GM23248 (cell line): ENCODE results near the gene ZFPM1. TPM values are rescaled to one million over a fixed set of nuclear protein-coding genes. Genes with fewer than 3 reads are reported as not detected.

ENCODE experiments used
- DNase-seq: peaks from one replicate; pipeline ENCODE4 v3.0.0-alpha.2; 2015
- H2AFZ ChIP-seq: fragments of 200-600 bp; sonication (generic); 2 replicates; pipeline ENCODE4 v1.6.1; 2016; ENCODE audit warnings: antibody characterized with exemption
- H3F3A ChIP-seq: fragments of 200-600 bp; sonication (generic); 2 replicates; pipeline ENCODE4 v1.6.1; 2016; ENCODE audit warnings: mild to moderate bottlenecking, antibody characterized with exemption, mixed run types; ENCODE audit not compliant: insufficient read depth
- H3K27ac ChIP-seq: fragments of 200-600 bp; sonication (generic); 2 replicates; pipeline ENCODE4 v1.5.1; 2016; ENCODE audit warnings: mild to moderate bottlenecking
- H3K27me3 ChIP-seq: fragments of 200-600 bp; sonication (generic); replicated peaks from 2 replicates; pipeline ENCODE4 v1.6.1; 2016; ENCODE audit warnings: mild to moderate bottlenecking; ENCODE audit not compliant: insufficient read depth
- H3K36me3 ChIP-seq: fragments of 200-600 bp; sonication (generic); 2 replicates; pipeline ENCODE4 v1.6.1; 2016; ENCODE audit warnings: low read depth, mild to moderate bottlenecking
- H3K4me1 ChIP-seq: fragments of 200-600 bp; sonication (generic); 2 replicates; pipeline ENCODE4 v1.6.1; 2016; ENCODE audit warnings: mild to moderate bottlenecking; ENCODE audit not compliant: insufficient read depth
- H3K4me2 ChIP-seq: fragments of 200-600 bp; sonication (generic); one replicate; pipeline ENCODE4 v1.6.1; 2016; ENCODE audit warnings: mild to moderate bottlenecking; ENCODE audit not compliant: unreplicated experiment
- H3K4me3 ChIP-seq: fragments of 200-600 bp; sonication (generic); 2 replicates; pipeline ENCODE4 v1.5.1; 2016; ENCODE audit warnings: mild to moderate bottlenecking
- H3K79me2 ChIP-seq: fragments of 200-600 bp; sonication (generic); 2 replicates; pipeline ENCODE4 v1.6.1; 2016; ENCODE audit warnings: mild to moderate bottlenecking; ENCODE audit not compliant: insufficient read depth
- H3K9ac ChIP-seq: fragments of 200-600 bp; sonication (generic); 2 replicates; pipeline ENCODE4 v1.6.1; 2016; ENCODE audit warnings: mild to moderate bottlenecking
- H3K9me2 ChIP-seq: fragments of 200-600 bp; sonication (generic); 2 replicates; pipeline ENCODE4 v1.6.1; 2016; ENCODE audit warnings: mixed run types, mild to moderate bottlenecking, moderate library complexity; ENCODE audit not compliant: insufficient read depth
- H3K9me3 ChIP-seq: fragments of 200-600 bp; sonication (generic); one replicate; pipeline ENCODE4 v1.6.1; 2017; ENCODE audit warnings: low read depth
- H4K20me1 ChIP-seq: fragments of 200-600 bp; sonication (generic); 2 replicates; pipeline ENCODE4 v1.6.0; 2016; ENCODE audit not compliant: insufficient read depth
- EZH2 ChIP-seq: fragments of 200-600 bp; sonication (generic); IDR thresholded peaks from 2 replicates; pipeline ENCODE4 v1.6.1; 2018; ENCODE audit warnings: antibody characterized with exemption, mild to moderate bottlenecking; ENCODE audit not compliant: insufficient read depth, poor library complexity, severe bottlenecking
- EZH2phosphoT487 ChIP-seq: fragments of 200-600 bp; sonication (generic); IDR thresholded peaks from 2 replicates; pipeline ENCODE4 v1.6.1; 2018; ENCODE audit warnings: antibody characterized with exemption, moderate library complexity, mild to moderate bottlenecking, low read depth; ENCODE audit not compliant: insufficient read depth
- WGBS, 2 experiments: methylation state at CpG; one replicate each; pipeline ENCODE4 v1.1.6; 2015 to 2017; ENCODE audit warnings: low lambda C conversion rate in 2 of 2, low coverage in 1 of 2; ENCODE audit errors: missing lambda C conversion rate in 2 of 2; 5-methylcytosine and 5-hydroxymethylcytosine counted together
- in situ Hi-C: fragments of 300-500 bp; cut with MboI; formaldehyde crosslinking; loops from 2 replicates; pipeline ENCODE4 v1.15.0; 2020
- polyA plus RNA-seq: library from polyadenylated mRNA; unstranded; fragments of >200 nt; fragmentation: Nextera tagmentation; extraction: Ambion mirVana; gene quantifications from 2 replicates; pipeline ENCODE4 v1.2.1, GENCODE V29; 2016
- total RNA-seq: library from RNA; depleted of rRNA; stranded (reverse); fragments of >200 nt; shearing (Covaris generic); gene quantifications from 2 replicates; pipeline ENCODE4 v1.2.3, GENCODE V29; 2014

The ZFPM1 gene
- total and polyA plus RNA-seq, 2 experiments from 2014 or later: 0.06 to 2.4 TPM

- H3K9me3 ChIP-seq: no peaks in the 10 kb centered on the region
- WGBS, 2 experiments: 75 to 79% methylated on average over 28 to 29 of the region's 29 CpGs
- H3K4me1 ChIP-seq: no peaks in the 10 kb centered on the region
- H3K79me2 ChIP-seq: 0 out of 2 replicates have a peak, but pooled peaks cover 14% of the 10 kb centered on the region
- no peak for DNase-seq
- TF ChIP-seq EZH2: no peak
- TF ChIP-seq EZH2phosphoT487: no peak
- no peak overlapping the region for H3K9ac ChIP-seq
- H3F3A ChIP-seq: no peaks in the 10 kb centered on the region
- H3K27me3 ChIP-seq: no peaks in the 10 kb centered on the region
- in situ Hi-C loops: no loop called here
- H4K20me1 ChIP-seq: no peaks in the 10 kb centered on the region
- no peaks in the 10 kb centered on the region for H3K9me2 ChIP-seq
- no peak overlapping the region for H3K4me3 ChIP-seq
- H3K36me3 ChIP-seq: no peaks in the 10 kb centered on the region
- no peak overlapping the region for H3K4me2 ChIP-seq
- no peak overlapping the region for H2AFZ ChIP-seq
- no peak overlapping the region for H3K27ac ChIP-seq
These were observed 37.3 kb upstream of the ZFPM1 start for GRCh38 chr16:88415713-88416323.

- in situ Hi-C loops: no loop called here
These were observed 36.4 kb upstream of the ZFPM1 start for GRCh38 chr16:88416686-88417085.

GRCh38 chr16:88417684-88418476 is 35.2 kb upstream of the ZFPM1 start:
- Histone ChIP-seq H4K20me1 (no peaks in the 10 kb centered on the region), H3K9ac (no peak overlapping the region), H3K79me2 (no peaks in the 10 kb centered on the region), H3K9me3 (no peaks in the 10 kb centered on the region), H3K9me2 (no peaks in the 10 kb centered on the region), H3K4me2 (no peak overlapping the region), H3K36me3 (no peaks in the 10 kb centered on the region), H2AFZ (no peak overlapping the region), H3K27ac (no peak overlapping the region), H3K4me1 (no peaks in the 10 kb centered on the region), H3K27me3 (no peaks in the 10 kb centered on the region), H3F3A (no peaks in the 10 kb centered on the region), H3K4me3 (no peak overlapping the region)
- TF ChIP-seq EZH2phosphoT487 (no peak), EZH2 (no peak)
- WGBS, 2 experiments: 86 to 90% methylated on average over 17 of the region's 17 CpGs
- in situ Hi-C loops: no loop called here
- no peak for DNase-seq

More at GRCh38 chr16:88416686-88417085, 36.4 kb upstream of the ZFPM1 start:
- no peak for DNase-seq
- Histone ChIP-seq H3K9ac (no peak overlapping the region), H3K9me2 (no peaks in the 10 kb centered on the region), H3K4me3 (no peak overlapping the region), H3K4me2 (no peak overlapping the region), H3K79me2 (0 out of 2 replicates have a peak, but pooled peaks cover 10% of the 10 kb centered on the region), H3K36me3 (no peaks in the 10 kb centered on the region), H4K20me1 (no peaks in the 10 kb centered on the region), H3K27me3 (no peaks in the 10 kb centered on the region), H2AFZ (no peak overlapping the region), H3K4me1 (no peaks in the 10 kb centered on the region), H3K9me3 (no peaks in the 10 kb centered on the region), H3F3A (no peaks in the 10 kb centered on the region), H3K27ac (no peak overlapping the region)
- TF ChIP-seq EZH2 (no peak), EZH2phosphoT487 (no peak)
- WGBS, 2 experiments: 94 to 95% methylated on average over 14 to 16 of the region's 17 CpGs

- H3K9me3 ChIP-seq: no peaks in the 10 kb centered on the region
- H3K79me2 ChIP-seq: no peaks in the 10 kb centered on the region
- no peaks in the 10 kb centered on the region for H3K9me2 ChIP-seq
- H3K27me3 ChIP-seq: no peaks in the 10 kb centered on the region
- no peaks in the 10 kb centered on the region for H3K4me1 ChIP-seq
- no peak for TF ChIP-seq EZH2phosphoT487
- TF ChIP-seq EZH2: no peak
- no peak overlapping the region for H3K4me3 ChIP-seq
- no peak overlapping the region for H3K27ac ChIP-seq
- in situ Hi-C loops: no loop called here
- H4K20me1 ChIP-seq: no peaks in the 10 kb centered on the region
- 70% methylated on average over 18 of the region's 18 CpGs for WGBS, 2 experiments
- DNase-seq: no peak
- no peak overlapping the region for H3K4me2 ChIP-seq
- H3K9ac ChIP-seq: no peak overlapping the region
- no peak overlapping the region for H2AFZ ChIP-seq
- H3K36me3 ChIP-seq: no peaks in the 10 kb centered on the region
- H3F3A ChIP-seq: no peaks in the 10 kb centered on the region
These were observed 34.2 kb upstream of the ZFPM1 start for GRCh38 chr16:88418869-88419268.
